Ascending aorta (tissue), 2 donors: ENCODE results near the gene CTSF. TPM values are rescaled to one million over a fixed set of nuclear protein-coding genes. Genes with fewer than 3 reads are reported as not detected.

ENCODE experiments used
- DNase-seq, 2 donors: peaks; one replicate each; pipeline ENCODE4 v3.0.0-alpha.2; 2019; ENCODE audit warnings: low spot score in 2 of 2
- H3K27ac ChIP-seq, 2 donors: fragments of 200-600 bp; sonication (generic); one replicate each; pipeline ENCODE4 v1.5.1; 2016 to 2017; ENCODE audit warnings: mild to moderate bottlenecking in 1 of 2
- H3K27me3 ChIP-seq: fragments of 200-600 bp; sonication (generic); one replicate; pipeline ENCODE4 v1.5.1; 2017
- H3K36me3 ChIP-seq, 2 donors: fragments of 200-600 bp; sonication (generic); one replicate each; pipeline ENCODE4 v1.5.1; 2016
- H3K4me1 ChIP-seq, 2 donors: fragments of 200-600 bp; sonication (generic); one replicate each; pipeline ENCODE4 v1.5.1; 2016 to 2017; ENCODE audit warnings: mild to moderate bottlenecking in 1 of 2
- H3K4me3 ChIP-seq, 2 donors: fragments of 200-600 bp; sonication (generic); one replicate each; pipeline ENCODE4 v1.5.1; 2016 to 2017; ENCODE audit warnings: mild to moderate bottlenecking in 1 of 2
- H3K9me3 ChIP-seq, 2 donors: fragments of 200-600 bp; sonication (generic); one replicate each; pipeline ENCODE4 v1.5.1; 2016
- CTCF ChIP-seq, 3 experiments: fragments of 200-600 bp in 2 of 3; fragments of 450-650 bp in 1 of 3; sonication (generic) in 2 of 3; IDR thresholded peaks; one replicate each; pipeline ENCODE4 v1.5.1; 2016 to 2019; ENCODE audit warnings: antibody characterized with exemption in 3 of 3, mild to moderate bottlenecking in 1 of 3, moderate library complexity in 1 of 3
- intact Hi-C: fragments of 100-400 bp; cut with DNase I; formaldehyde crosslinking; loops from one replicate; pipeline ENCODE4 v1.15.1; 2023
- total RNA-seq: library from RNA; depleted of rRNA; stranded (reverse); fragments of >200 nt; gene quantifications from one replicate; pipeline ENCODE4 v1.1.0, GENCODE V29; 2016

The CTSF gene
- total RNA-seq, 1 donor from 2014 or later = 98.8 TPM

- DNase-seq = no peak
- H3K4me1 ChIP-seq = peaks cover 0 to 5% of the 10 kb centered on the region in 2 donors
- intact Hi-C loops = no loop called here
- no peaks in the 10 kb centered on the region for H3K9me3 ChIP-seq
- no peaks in the 10 kb centered on the region for H3K27me3 ChIP-seq
- no peak overlapping the region for H3K4me3 ChIP-seq
- no peak for TF ChIP-seq CTCF (IDR thresholded peaks at IDR 0.05)
- no peaks in the 10 kb centered on the region for H3K36me3 ChIP-seq
- no peak overlapping the region for H3K27ac ChIP-seq
These were observed 8.3 kb downstream of the CTSF start for GRCh38 chr11:66559866-66560676.

GRCh38 chr11:66559142-66559865, 9.1 kb downstream of the CTSF start:
- no peak for TF ChIP-seq CTCF (IDR thresholded peaks at IDR 0.05)
- intact Hi-C loops = no loop called here
- no peak for DNase-seq
- H3K27ac ChIP-seq = no peak overlapping the region
- H3K9me3 ChIP-seq = no peaks in the 10 kb centered on the region
- H3K4me1 ChIP-seq = peaks cover 0 to 5% of the 10 kb centered on the region in 2 donors
- H3K27me3 ChIP-seq = no peaks in the 10 kb centered on the region
- H3K4me3 ChIP-seq = peak overlapping the region; percentile 6 to 26
- H3K36me3 ChIP-seq = no peaks in the 10 kb centered on the region

DNA sequence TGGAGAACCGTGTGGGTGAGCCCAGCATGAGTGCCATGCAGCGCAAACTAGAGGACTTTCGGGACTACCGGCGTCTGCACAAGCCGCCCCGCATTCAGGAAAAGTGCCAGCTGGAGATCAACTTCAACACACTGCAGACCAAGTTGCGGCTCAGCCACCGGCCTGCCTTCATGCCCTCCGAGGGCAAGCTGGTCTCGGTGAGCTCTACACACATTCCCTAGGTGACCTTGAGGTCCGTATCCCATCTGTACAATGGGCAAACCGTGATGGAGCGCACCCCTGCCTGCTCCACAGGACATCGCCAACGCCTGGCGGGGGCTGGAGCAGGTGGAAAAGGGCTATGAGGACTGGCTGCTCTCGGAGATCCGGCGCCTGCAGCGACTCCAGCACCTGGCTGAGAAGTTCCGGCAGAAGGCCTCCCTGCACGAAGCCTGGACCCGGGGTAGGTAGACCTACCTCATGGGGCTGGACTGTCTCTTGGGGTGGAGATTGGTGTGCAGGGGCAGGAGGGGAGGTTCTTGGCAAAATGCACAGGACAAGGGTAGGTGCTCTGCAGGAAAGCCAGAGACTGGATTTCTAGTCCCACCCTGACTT, 10.6 kb downstream of the CTSF start:
- H3K27ac ChIP-seq = no peak overlapping the region
- H3K4me1 ChIP-seq = peaks cover 0 to 5% of the 10 kb centered on the region in 2 donors
- TF ChIP-seq CTCF (IDR thresholded peaks at IDR 0.05) = no peak
- DNase-seq = no peak
- H3K4me3 ChIP-seq = no peak overlapping the region
- H3K36me3 ChIP-seq = no peaks in the 10 kb centered on the region
- no peaks in the 10 kb centered on the region for H3K27me3 ChIP-seq
- H3K9me3 ChIP-seq = no peaks in the 10 kb centered on the region
- intact Hi-C loops = no loop called here

- DNase-seq = no peak
- H3K4me3 ChIP-seq = no peak overlapping the region
- intact Hi-C loops = no loop called here
- H3K27me3 ChIP-seq = no peaks in the 10 kb centered on the region
- TF ChIP-seq CTCF (IDR thresholded peaks at IDR 0.05) = no peak
- H3K4me1 ChIP-seq = peaks cover 0 to 5% of the 10 kb centered on the region in 2 donors
- no peaks in the 10 kb centered on the region for H3K36me3 ChIP-seq
- no peaks in the 10 kb centered on the region for H3K9me3 ChIP-seq
- H3K27ac ChIP-seq = no peak overlapping the region
These were observed 12.3 kb downstream of the CTSF start for GRCh38 chr11:66556086-66556485.

GRCh38 chr11:66555416-66555815, 13.0 kb downstream of the CTSF start:
- H3K27ac ChIP-seq = no peak overlapping the region
- H3K27me3 ChIP-seq = no peaks in the 10 kb centered on the region
- intact Hi-C loops = no loop called here
- no peaks in the 10 kb centered on the region for H3K9me3 ChIP-seq
- TF ChIP-seq CTCF (IDR thresholded peaks at IDR 0.05) = no peak
- no peaks in the 10 kb centered on the region for H3K36me3 ChIP-seq
- no peak for DNase-seq
- H3K4me1 ChIP-seq = peaks cover 0 to 5% of the 10 kb centered on the region in 2 donors
- no peak overlapping the region for H3K4me3 ChIP-seq
